ENCODE measurements around the gene SNX1.

The SNX1 gene

DNA sequence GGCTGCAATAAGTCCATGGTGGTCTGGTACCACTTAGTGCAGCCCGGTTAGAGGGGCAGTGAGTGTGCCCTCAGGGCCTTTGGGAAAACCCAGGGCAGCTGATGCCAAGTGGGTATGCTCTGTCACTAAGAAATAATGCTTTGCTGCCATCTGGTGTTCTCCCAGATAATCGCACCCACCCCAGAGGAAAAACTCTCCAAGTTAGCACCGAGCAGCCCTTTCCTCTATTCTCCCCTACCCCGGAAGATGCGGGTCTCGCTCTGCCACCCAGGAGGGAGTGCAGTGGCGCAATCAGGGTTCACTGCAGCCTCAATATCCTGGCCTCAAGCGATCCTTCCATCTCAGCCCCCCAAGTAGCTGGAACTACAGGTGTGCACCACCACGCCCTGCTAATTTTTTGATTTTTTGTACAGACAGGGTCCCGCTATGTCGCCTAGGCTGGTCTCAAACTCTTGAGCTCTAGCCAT is 28.2 kb upstream of the SNX1 start:
- no peak for DNase-seq (ENCODE audit: low read depth, low spot score)
- no peak overlapping the region for H3K4me3 ChIP-seq (ENCODE audit: low read depth, low read length)
- TF ChIP-seq, protein P1, sequence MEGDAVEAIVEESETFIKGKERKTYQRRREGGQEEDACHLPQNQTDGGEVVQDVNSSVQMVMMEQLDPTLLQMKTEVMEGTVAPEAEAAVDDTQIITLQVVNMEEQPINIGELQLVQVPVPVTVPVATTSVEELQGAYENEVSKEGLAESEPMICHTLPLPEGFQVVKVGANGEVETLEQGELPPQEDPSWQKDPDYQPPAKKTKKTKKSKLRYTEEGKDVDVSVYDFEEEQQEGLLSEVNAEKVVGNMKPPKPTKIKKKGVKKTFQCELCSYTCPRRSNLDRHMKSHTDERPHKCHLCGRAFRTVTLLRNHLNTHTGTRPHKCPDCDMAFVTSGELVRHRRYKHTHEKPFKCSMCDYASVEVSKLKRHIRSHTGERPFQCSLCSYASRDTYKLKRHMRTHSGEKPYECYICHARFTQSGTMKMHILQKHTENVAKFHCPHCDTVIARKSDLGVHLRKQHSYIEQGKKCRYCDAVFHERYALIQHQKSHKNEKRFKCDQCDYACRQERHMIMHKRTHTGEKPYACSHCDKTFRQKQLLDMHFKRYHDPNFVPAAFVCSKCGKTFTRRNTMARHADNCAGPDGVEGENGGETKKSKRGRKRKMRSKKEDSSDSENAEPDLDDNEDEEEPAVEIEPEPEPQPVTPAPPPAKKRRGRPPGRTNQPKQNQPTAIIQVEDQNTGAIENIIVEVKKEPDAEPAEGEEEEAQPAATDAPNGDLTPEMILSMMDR (IDR thresholded peaks at IDR 0.05; ENCODE audit: insufficient read depth, low read length, missing control alignments) = peak; percentile 66
- ChIA-PET CTCF (interaction anchor here (0.6 to 10.4 kb wide), 42 partner anchors 10 to 637 kb away, joined by 3 to 215 read pairs (median 4); partner anchors contain the start of genes DAPK2 and SNX1), POLR2A (no interaction called here)

DNA sequence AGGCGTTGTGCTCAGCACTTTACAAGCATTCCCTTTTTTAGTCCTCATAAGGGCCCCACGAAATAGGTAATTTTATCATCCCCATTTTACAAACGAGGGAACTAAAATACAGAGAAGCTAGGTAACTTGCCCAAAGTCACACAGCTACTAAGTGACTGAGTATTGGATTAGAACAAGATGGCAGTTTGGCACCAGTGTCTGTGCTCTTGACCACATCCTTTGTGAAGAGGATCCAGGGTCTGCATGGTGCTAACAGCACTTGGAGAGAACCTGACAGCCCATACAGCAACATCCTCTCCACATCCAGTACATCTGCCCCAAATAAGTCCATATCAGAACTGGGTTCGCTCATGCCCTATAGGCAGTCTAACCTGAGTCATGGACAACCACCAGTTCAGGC is 27.6 kb upstream of the SNX1 start:
- POLR2A ChIA-PET = no interaction called here
- no peak overlapping the region for H3K4me3 ChIP-seq (ENCODE audit: low read depth, low read length)
- CTCF ChIA-PET = interaction anchor here (0.6 to 10.4 kb wide), 41 partner anchors 9 to 637 kb away, joined by 3 to 215 read pairs (median 4); partner anchors contain the start of genes DAPK2 and SNX1
- DNase-seq (ENCODE audit: low read depth, low spot score) = no peak
- TF ChIP-seq, protein P1 (IDR thresholded peaks at IDR 0.05; ENCODE audit: insufficient read depth, low read length, missing control alignments) = no peak

DNA sequence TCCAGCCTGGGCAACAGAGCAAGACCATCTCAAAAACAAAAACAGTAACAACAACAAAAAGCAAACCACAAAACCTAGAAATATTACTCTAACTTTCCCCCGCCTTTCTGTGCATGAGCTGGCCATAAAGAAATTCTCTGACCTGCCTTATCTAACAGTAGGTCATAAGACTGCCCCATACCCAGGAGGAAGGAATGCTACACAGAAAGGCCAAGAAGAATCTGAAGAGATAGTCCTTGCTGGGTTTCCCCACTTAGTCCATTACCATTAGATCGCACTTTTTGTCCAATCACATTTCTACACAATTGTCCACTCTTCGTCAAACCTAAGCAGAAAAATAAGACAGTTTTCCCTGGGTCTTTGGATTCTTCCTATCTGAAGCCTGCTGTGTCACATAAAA is 25.7 kb upstream of the SNX1 start:
- TF ChIP-seq, protein P1 (IDR thresholded peaks at IDR 0.05; ENCODE audit: insufficient read depth, low read length, missing control alignments) = no peak
- H3K4me3 ChIP-seq (ENCODE audit: low read depth, low read length) = no peak overlapping the region
- POLR2A ChIA-PET = no interaction called here
- CTCF ChIA-PET = interaction anchor here (0.7 to 10.4 kb wide), 10 partner anchors 20 to 460 kb away, joined by 3 to 215 read pairs (median 4); partner anchors contain the start of gene DAPK2
- no peak for DNase-seq (ENCODE audit: low read depth, low spot score)

DNA sequence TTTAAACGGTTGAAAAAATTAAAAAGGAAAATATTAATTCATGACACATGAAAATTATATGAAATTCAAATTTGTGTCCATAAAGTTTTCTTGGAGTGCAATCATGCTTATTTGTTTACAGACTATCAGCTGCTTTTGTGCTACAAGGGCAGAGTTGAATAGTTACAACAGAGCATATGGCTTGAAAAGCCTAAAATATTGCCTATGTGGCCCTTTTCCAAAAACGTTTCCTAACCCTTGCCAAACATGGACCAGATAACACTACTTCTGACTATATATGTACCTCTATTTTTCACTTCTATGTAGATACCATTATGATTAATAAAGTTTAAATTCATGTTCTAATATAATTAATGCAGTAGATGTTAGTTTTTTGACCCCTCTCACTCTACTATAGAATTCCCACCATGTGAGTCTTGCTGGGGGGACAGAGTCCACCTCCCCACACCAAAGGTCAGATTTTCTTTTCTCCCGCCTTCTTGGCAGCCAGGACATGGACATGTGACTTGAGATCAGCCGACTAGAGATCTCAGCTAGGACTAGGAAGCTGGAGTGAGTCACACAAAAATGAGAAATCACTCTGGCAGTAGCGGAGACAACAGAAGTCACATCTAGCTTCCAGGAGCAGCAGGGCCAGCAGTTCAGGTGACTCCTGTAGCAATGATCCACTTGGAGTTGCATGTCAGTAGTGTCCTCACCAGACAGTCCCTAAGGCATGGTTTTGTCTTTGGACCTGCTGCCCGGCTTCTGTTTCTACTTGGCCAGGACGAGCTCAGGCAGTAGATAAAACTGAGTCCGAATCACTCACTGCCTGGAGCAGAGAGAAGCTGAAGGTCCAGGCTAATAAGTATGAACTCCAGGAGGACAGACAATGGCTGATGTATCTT is 24.6 kb upstream of the SNX1 start:
- POLR2A ChIA-PET = no interaction called here

DNA sequence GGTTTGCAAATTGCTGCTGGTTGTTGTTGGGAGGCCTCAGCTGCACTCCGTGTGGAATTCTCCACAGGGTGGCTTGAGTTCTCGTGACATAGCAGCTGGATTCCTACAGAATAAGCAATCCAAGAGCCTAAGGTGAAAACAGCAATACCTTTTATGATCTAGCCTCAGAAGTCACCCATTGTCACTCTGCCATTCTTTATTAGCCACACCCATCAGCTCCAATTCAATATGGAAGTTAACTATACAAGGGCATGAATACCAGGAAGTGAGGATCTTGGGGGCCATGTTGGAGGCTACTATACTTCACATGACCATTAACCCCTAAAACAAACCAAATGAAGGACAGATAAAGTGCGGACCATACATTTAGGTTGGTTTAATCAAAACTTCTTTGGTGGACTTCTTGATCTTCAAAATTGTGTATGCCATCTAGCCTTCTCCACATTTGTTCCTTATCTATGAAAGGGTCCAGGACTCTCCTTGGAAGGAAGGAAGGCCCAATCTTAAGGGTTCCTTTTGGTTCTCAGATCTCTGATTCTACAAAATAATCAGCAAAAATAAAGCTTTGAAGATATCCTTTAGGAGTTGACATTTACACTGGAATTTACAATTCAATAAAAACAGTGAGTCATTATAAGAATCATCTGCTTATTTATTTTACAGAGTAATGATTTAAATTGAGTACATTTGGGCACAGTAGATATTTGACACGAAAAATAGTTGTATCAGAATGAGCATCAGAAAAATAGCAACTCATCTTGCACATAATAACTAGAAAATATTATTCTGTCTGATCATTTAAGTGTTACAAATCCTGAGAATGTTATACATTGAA is 23.6 kb upstream of the SNX1 start:
- POLR2A ChIA-PET = no interaction called here
- no peak for DNase-seq (ENCODE audit: low read depth, low spot score)
- TF ChIP-seq, protein P1 (IDR thresholded peaks at IDR 0.05; ENCODE audit: insufficient read depth, low read length, missing control alignments) = no peak
- CTCF ChIA-PET = interaction anchor here (1.0 to 4.7 kb wide), 5 partner anchors 11 to 462 kb away, joined by 4 to 26 read pairs (median 5); partner anchors contain the start of gene DAPK2
- H3K4me3 ChIP-seq (ENCODE audit: low read depth, low read length) = no peak overlapping the region

More for the DNA sequence above, 24.6 kb upstream of the SNX1 start:
- TF ChIP-seq, protein P1 (IDR thresholded peaks at IDR 0.05; ENCODE audit: insufficient read depth, low read length, missing control alignments) = no peak
- DNase-seq (ENCODE audit: low read depth, low spot score) = peak; percentile 38
- CTCF ChIA-PET = interaction anchor here (0.7 to 4.7 kb wide), 7 partner anchors 12 to 461 kb away, joined by 3 to 26 read pairs (median 4); partner anchors contain the start of gene DAPK2
- H3K4me3 ChIP-seq (ENCODE audit: low read depth, low read length) = no peak overlapping the region
